ENCODE measurements around the gene INF2. TPM values are rescaled to one million over a fixed set of nuclear protein-coding genes. Genes with fewer than 3 reads are reported as not detected.

The INF2 gene
- total RNA-seq, 6 experiments from 2014 or later: 47.5 to 98.2 (median 71.4) TPM

DNA sequence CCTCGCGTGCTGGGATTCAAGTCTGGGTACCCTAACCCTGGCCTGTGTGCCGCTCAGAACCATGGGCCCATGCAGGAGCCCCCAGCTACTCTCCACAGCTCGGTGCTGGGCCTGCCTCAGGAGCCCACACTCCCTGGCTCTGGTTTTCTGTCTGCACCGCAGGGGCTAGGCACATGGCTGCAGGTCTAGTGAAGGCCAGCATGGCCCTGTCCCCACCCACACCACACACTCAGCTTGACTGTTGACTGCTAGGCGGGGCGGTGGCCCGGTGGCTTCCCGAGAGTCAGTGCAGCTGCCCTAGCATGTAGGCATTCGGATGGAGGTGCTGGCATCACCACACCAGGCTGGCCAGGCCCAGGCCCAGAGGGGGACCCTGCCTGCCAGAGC, 7.9 kb downstream of the INF2 start:
- Histone ChIP-seq H3K4me3 (no peak overlapping the region), H3K27ac (no peak overlapping the region), H3K9me3 (no peaks in the 10 kb centered on the region), H3K4me1 (peaks cover 0 to 66% (median 22%) of the 10 kb centered on the region in 4 donors), H3K27me3 (no peaks in the 10 kb centered on the region), H3K36me3 (peaks cover 0 to 9% (median 0%) of the 10 kb centered on the region in 4 donors)
- no peak for DNase-seq
- ATAC-seq: no peak
- no CpG with 5 or more reads among the region's 10 CpGs for WGBS (ENCODE audit: insufficient coverage, low coverage, low lambda C conversion rate, missing lambda C conversion rate)
- intact Hi-C loops (cut with DNase I): no loop called here
- TF ChIP-seq POLR2A (IDR thresholded peaks at IDR 0.05): no peak
- TF ChIP-seq, protein P1, sequence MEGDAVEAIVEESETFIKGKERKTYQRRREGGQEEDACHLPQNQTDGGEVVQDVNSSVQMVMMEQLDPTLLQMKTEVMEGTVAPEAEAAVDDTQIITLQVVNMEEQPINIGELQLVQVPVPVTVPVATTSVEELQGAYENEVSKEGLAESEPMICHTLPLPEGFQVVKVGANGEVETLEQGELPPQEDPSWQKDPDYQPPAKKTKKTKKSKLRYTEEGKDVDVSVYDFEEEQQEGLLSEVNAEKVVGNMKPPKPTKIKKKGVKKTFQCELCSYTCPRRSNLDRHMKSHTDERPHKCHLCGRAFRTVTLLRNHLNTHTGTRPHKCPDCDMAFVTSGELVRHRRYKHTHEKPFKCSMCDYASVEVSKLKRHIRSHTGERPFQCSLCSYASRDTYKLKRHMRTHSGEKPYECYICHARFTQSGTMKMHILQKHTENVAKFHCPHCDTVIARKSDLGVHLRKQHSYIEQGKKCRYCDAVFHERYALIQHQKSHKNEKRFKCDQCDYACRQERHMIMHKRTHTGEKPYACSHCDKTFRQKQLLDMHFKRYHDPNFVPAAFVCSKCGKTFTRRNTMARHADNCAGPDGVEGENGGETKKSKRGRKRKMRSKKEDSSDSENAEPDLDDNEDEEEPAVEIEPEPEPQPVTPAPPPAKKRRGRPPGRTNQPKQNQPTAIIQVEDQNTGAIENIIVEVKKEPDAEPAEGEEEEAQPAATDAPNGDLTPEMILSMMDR (IDR thresholded peaks at IDR 0.05): no peak

DNA sequence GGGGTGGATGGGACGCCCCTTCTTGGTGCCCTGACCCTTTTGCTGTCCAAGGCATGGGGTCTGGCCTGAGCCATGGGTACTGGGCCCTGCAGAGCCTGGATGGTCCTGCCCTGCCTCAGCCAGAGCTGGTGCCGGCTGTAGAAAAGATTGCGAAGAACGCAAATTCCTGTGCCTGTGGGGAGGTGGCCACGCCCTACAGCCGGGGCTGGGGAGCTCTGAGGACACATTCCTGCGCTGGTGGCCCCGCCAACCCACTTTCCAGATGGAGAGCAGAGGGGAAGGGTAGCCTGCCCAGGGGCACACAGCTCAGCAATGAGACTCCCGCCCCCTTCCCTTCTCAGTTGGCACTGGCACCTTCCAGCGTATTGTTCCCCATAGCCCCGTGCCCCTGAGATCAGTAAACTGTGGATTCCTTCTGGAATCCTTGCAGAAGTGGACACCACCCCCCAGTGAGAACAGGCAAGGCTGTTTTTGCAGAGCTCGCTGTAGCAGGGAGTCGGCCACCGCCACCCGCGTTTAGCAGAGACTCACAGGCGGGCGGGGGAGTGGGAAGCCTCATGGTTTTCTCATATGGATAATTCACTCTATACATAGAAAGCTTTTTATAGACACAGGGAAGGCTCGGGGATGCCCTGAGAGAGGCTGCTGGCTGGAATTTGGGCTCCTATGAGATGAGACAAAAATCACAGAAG, 8.6 kb downstream of the INF2 start:
- DNase-seq (no peak), ATAC-seq (no peak)
- TF ChIP-seq POLR2A (IDR thresholded peaks at IDR 0.05): no peak
- TF ChIP-seq, protein P1 (IDR thresholded peaks at IDR 0.05): no peak
- WGBS (ENCODE audit: insufficient coverage, low coverage, low lambda C conversion rate, missing lambda C conversion rate): 56% methylated on average over 9 of the region's 19 CpGs
- no peak overlapping the region for H3K27ac ChIP-seq
- intact Hi-C loops (cut with DNase I): no loop called here
- H3K27me3 ChIP-seq: no peaks in the 10 kb centered on the region
- H3K9me3 ChIP-seq: no peaks in the 10 kb centered on the region
- H3K4me3 ChIP-seq: no peak overlapping the region
- H3K4me1 ChIP-seq: peaks cover 0 to 58% (median 18%) of the 10 kb centered on the region in 4 donors
- H3K36me3 ChIP-seq: peaks cover 0 to 13% (median 2%) of the 10 kb centered on the region in 4 donors

DNA sequence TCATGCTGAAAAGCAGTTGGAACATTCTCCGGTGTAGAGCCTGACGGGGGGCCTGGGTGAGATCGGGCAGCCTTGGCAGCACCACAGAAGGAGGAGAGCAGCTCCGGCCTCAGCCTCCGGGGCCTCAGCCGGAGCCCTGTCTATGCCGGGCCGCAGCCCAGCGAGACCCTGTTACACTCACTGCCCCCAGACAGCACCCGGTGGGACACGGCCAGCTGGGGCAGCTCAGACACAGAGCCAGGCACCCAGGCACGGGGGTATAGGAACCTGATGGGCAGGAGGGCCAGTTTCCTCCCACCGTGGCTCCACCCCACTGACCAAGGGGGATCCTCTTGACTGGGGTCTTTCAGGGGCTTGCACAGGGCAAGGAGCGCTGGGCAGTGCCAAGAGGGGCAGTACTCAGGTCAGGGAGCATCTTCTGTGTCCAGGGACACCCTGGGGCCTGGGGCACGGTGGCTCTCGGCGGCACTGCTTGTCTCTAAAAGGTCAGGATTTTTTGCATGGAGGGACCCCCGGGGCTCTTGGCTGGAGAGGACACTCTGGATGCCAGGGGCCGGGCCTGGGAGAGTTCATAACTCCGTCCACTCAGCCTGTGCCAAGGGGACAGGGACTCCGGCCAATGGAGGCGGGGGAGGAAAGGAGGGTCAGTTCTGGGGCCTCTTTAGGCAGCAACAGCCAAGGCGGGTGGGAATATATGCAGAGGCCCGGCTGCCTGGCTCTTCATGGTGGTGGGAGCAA, 9.4 kb downstream of the INF2 start:
- H3K4me1 ChIP-seq: peaks cover 0 to 50% (median 14%) of the 10 kb centered on the region in 4 donors
- H3K4me3 ChIP-seq: no peak overlapping the region
- no peaks in the 10 kb centered on the region for H3K27me3 ChIP-seq
- intact Hi-C loops (cut with DNase I): no loop called here
- TF ChIP-seq, protein P1 (IDR thresholded peaks at IDR 0.05): no peak
- no peak for TF ChIP-seq POLR2A (IDR thresholded peaks at IDR 0.05)
- peak in 1 of 3 donors; percentile 74 for DNase-seq
- H3K9me3 ChIP-seq: no peaks in the 10 kb centered on the region
- ATAC-seq: no peak
- H3K27ac ChIP-seq: no peak overlapping the region
- 15% methylated on average over 6 of the region's 24 CpGs for WGBS (ENCODE audit: insufficient coverage, low coverage, low lambda C conversion rate, missing lambda C conversion rate)
- peaks cover 0 to 18% (median 6%) of the 10 kb centered on the region in 4 donors for H3K36me3 ChIP-seq

DNA sequence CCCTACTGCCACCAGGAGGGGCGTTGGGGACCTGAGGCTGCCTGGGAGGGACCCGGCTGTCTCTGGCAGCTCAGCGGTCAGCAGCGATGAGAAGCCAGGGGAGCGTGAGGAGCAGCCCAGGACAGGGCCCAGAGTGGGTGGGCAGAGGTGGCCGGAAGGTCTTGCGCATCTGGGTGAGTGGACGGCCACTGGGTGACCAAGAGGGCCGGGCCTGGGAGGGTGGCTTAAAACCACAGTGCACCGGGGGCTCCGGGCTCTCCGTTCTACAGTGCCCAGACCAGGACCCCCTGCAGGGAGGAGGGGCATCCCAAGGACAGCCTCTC, 10.0 kb downstream of the INF2 start:
- DNase-seq: no peak
- no peaks in the 10 kb centered on the region for H3K27me3 ChIP-seq
- no peaks in the 10 kb centered on the region for H3K9me3 ChIP-seq
- peaks cover 0 to 45% (median 11%) of the 10 kb centered on the region in 4 donors for H3K4me1 ChIP-seq
- no peak for TF ChIP-seq POLR2A (IDR thresholded peaks at IDR 0.05)
- TF ChIP-seq, protein P1 (IDR thresholded peaks at IDR 0.05): no peak
- no peak overlapping the region for H3K27ac ChIP-seq
- ATAC-seq: no peak
- H3K4me3 ChIP-seq: no peak overlapping the region
- peaks cover 0 to 21% (median 10%) of the 10 kb centered on the region in 4 donors for H3K36me3 ChIP-seq
- WGBS (ENCODE audit: insufficient coverage, low coverage, low lambda C conversion rate, missing lambda C conversion rate): 94% methylated on average over 3 of the region's 12 CpGs
- intact Hi-C loops (cut with DNase I): no loop called here

All from right lobe of liver (tissue), 6 donors.